GM12801 (cell line): ENCODE results near the gene SEMA3F.

Experiments
- TF ChIP-seq, protein P1 (sequence below): IDR thresholded peaks from one replicate; pipeline ENCODE4 v1.5.1; 2011; ENCODE audit warnings: control low read depth; ENCODE audit not compliant: insufficient read length; ENCODE audit errors: extremely low read depth

Gene SEMA3F

DNA sequence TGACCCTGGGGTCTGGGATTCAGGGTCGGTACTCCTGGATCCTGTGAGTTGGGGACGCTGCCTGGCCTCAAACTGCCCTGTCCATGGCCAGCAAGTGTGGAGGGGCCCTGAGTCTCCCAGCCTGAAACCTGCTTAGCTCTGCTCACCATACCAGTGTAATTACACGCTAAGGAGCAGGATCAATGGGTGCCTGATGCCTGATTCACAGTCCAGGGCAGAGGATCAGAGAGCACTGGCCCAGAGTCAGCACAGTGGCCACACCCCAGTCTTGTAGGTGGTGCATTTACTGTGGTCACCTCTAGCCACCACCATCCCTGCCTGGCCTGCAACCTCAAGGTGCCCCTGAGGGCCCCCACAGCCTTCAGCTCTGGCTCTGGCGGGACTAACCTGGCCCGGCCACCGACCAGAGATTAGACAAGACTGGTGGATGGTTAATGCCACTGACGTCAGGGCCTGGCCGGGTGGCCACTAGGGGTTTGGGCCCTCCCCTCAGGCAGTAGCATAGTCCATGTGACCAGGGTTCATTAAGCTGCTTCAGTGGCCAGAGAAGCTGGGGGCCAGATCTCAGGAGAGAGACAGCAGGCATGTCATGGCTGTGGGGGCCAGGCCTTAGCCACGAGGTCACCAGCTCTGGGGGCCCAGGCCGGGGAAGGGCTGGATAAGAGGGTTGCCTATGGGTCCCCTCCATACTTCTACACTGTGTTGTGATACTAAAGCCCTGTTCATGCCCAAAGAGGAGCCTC lies 46.6 kb downstream of the SEMA3F start:
- TF ChIP-seq, protein P1, sequence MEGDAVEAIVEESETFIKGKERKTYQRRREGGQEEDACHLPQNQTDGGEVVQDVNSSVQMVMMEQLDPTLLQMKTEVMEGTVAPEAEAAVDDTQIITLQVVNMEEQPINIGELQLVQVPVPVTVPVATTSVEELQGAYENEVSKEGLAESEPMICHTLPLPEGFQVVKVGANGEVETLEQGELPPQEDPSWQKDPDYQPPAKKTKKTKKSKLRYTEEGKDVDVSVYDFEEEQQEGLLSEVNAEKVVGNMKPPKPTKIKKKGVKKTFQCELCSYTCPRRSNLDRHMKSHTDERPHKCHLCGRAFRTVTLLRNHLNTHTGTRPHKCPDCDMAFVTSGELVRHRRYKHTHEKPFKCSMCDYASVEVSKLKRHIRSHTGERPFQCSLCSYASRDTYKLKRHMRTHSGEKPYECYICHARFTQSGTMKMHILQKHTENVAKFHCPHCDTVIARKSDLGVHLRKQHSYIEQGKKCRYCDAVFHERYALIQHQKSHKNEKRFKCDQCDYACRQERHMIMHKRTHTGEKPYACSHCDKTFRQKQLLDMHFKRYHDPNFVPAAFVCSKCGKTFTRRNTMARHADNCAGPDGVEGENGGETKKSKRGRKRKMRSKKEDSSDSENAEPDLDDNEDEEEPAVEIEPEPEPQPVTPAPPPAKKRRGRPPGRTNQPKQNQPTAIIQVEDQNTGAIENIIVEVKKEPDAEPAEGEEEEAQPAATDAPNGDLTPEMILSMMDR, result no peak

DNA sequence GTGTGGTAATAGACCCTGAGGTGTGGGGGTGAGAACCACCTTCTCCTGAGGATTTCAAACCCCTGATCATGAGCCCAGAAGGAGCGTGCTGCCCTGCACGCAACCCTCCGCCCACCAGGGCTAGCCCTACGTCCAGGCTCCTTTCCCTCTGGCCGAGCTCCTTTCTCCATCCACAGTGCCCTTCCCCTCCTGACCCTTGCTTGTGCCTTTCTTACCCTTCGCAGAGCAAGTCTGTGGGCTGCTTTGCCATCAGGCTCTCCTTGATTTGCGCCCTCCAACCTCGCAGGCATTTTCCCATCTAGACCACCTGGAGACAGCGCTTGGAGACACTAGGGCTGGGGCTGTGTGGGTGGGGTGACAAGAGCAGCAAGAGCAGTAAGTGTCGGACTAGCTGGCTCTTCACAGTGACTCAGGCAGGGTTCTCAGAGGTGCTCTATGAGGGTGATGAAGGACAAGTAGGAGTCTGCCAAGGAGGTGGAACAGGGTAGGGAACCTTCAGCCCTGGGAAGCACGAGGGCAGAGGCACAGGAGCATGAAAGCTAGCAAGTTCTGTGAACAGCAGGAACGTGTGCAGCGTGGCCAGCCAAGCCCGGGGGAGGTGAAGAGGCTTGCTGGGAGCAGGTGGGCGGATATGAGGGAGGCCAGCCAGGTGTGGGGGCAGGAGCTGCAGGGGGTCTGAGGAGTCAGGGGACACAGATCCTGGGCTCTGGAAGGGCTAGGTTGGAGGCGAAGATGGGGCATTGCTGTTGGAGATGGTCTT lies 47.4 kb downstream of the SEMA3F start:
- TF ChIP-seq, protein P1, result no peak

DNA sequence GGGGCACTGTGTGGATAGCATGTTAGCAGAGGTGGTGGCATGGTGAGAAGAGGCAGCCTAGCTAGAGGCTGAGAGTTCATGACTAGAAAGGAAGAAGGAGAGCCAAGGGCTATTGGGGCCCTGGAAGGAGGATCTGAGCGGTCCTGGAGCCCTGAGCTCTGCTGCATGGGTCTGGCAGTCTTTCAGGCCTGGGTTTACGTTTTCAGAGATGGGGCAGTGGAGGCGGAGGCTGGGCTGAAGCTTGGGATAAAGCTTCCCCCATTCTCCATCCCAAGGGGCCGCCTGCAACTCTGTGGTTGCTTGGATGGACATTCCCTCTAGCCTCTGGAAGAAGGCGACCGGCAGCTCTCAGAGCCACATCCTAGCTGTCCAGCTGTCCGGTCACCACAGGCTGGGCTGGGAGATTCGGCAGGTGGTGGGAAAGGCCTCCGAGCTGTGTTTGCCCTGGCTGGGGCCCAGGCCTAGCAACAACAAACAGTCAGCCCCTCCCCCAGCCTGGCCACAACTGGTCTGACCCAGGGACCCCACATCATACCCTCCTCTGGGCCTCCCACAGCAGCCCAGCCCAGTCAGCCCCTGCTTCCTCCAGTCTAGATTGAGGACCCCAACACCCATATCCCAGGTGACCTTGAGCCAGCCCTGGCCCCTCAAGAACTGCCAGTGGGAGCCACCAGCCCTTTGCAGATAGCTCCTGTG lies 48.1 kb downstream of the SEMA3F start:
- TF ChIP-seq, protein P1, result no peak

DNA sequence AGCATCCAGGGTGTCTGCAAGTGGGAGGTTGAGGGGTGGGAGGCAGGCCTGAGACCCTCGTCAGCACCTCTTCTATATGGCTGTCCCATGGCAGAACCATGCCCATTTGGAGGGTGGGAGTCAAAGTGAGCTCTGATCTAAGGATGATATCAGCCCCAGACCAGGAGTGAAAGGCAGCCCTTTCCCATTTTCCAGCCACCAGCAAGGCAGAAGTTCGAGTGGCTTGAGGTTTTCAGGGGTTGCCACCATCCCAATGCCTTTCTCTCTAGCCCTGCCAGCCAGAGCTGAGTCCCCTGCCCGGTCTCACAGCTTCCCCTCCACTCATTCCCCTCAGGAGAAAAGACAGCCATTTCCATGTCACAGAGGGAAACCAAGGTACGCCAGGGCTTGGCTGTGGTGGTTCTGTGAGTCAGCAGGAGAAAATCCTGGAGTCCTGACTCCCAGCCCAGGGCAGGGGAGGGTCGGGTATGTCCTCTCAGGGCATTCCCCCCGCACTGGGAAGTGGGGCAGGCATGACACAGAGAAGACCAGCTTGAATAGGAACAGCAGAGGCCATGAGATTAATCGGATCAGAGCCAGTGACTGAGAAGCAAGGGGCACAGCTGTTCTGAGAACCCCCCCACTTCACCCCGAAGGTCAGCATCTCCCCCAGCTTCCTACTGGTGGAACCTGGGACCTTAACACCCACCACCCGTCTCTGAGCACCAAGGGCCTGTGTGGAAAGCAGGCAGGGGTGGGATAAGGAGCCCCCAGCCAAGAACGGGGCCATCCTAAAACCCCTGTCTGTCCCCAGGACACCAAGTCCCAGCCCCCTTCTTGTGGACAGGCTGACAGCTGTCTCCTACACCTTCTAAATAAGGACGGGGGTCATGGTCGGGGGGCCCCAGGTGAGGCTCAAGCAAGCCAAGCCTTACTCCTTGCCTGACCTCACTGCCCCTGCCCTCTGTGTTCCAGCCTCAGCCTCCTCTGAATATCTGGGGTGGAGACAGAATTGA lies 49.0 kb downstream of the SEMA3F start:
- TF ChIP-seq, protein P1, result no peak

DNA sequence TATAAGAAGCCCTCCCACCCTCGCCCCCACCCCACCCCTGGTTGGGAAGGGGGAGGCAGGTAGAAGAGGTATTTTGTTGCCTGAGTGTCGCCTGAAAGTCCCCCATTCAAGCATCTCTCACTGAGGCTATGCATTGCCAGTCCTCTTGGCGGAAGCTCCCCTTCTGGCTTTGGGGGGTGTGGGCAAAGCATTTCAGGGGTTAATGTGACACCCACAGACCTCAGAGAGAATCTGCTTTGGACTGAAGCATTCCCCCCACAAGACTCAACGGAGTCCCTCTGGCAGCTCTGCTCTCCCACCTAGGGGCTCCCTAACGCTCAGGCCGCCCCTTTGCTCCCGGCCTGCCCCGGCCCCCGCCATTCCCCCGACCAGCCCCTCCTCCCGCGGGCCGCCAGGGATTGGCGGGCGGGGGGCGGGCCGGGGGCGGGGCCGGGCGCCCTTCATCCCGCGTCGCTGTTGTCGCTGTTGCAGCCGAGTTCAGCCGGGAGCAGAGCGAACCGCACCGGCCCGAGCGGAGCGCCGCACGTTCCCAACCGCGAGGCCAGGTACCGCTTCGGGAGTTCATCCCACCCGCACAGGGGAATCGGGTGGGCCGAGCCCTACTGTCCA lies 49.8 kb downstream of the SEMA3F start, which contains the start of gene SLC38A3:
Gene SLC38A3, plus strand, starts transcription at position 468 of the 609 bp plus-strand sequence. CDS start 8,929 bp downstream, outside the sequence.
- TF ChIP-seq, protein P1, result no peak

DNA sequence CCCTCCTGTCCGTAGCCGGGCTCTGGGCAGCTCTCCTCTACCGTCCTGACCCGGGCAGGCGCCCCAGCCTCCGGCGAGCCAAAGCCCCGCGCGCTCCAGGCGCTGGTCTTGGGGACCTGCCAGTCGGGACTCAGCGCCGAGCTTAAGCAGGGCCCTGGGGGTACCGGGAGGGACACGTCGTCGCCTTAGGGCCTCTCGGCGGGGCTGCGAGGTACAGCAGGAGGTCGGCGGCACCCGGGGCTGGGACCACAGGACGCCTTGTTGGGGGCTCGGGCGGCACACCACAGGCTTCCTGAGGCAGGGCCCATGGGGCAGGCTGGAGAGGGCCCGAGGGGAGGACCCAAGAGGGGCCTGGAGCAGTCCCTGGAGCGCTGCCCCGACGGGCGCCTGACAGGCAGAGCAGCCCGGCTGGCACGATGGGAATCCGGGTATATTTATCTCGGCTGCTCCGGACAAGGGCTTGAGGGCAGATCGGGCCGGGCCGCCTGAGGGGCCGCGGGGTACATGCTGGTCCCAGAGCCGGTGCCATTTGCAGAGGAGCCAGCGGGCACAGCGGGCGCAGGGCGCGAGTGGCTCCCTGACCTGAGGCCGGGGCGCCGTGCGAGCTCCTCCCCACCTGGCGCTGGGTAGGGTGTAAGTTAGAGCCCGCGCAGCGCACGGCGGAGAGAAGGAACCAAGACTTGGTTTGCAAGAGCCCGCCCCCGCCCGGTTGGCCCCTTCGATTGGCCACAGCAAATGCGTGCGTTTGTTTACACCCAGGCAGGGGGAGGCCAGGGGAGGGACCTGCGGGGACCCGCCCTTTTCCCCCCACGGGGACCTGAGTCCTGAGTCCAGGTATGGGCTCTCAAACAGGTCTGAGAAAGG lies 50.5 kb downstream of the SEMA3F start:
- TF ChIP-seq, protein P1, result no peak
